22Rv1 (cell line): ENCODE measurements around the gene FAM163B.
"Not testable (repeated sequence)": the region's sequence is repeated elsewhere in the genome, so short reads cannot be mapped to it uniquely, and the experiment has no call there.

Experiments
- H3K27ac ChIP-seq: fragments of 450-650 bp; 2 replicates; pipeline ENCODE4 v1.5.1; 2017
- ZFX ChIP-seq: fragments of 450-650 bp; IDR thresholded peaks from 2 replicates; pipeline ENCODE4 v1.6.1; 2017; ENCODE audit warnings: antibody characterized with exemption, borderline replicate concordance
- TF ChIP-seq, protein P1 (sequence below): fragments of 450-650 bp; IDR thresholded peaks from 2 replicates; pipeline ENCODE4 v1.5.1; 2017; ENCODE audit warnings: mild to moderate bottlenecking

The FAM163B gene

DNA sequence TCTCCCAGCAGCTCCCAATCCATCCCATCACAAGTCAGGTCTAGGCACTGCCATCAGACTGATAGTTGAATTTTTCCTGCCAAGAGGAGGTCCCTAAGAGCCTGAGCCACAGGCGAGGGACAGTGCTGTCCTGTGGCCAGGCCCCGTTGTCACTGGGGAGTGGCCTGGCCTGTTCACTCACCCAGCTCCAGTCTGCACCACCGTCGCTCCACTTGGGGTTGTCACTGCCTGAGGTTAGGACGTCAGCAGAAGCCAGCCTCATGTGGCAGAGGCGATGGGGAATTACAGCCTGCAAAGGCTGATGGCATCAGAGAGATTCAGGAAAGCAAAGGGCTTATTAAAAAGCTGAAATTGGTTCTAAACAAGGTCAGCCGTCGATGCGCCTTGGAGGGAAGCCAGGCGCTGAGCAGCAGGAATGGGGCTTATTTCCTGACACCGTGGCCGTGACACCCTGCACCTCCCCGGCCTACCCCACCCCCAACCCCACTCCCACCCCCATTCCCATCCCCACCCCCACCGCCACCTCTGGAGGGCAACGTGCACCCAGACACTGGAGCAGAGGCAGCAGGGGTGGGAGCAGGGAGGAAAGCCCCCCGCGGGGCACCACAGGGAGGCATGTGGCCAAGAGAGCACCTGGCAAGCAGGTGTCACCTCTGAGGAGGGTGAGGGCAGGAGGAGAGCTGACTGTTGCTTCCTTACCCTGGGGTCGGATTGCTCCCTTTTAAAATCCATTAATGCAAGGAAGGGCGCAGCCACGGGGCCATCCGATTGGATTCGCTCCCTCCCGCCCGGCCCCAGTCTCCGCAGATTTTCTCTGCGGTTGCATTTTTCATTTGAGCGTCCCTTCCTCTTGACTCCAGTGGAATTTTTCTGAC, 23.9 kb upstream of the FAM163B start:
- no peak overlapping the region for H3K27ac ChIP-seq
- no peak for TF ChIP-seq ZFX
- TF ChIP-seq, protein P1, sequence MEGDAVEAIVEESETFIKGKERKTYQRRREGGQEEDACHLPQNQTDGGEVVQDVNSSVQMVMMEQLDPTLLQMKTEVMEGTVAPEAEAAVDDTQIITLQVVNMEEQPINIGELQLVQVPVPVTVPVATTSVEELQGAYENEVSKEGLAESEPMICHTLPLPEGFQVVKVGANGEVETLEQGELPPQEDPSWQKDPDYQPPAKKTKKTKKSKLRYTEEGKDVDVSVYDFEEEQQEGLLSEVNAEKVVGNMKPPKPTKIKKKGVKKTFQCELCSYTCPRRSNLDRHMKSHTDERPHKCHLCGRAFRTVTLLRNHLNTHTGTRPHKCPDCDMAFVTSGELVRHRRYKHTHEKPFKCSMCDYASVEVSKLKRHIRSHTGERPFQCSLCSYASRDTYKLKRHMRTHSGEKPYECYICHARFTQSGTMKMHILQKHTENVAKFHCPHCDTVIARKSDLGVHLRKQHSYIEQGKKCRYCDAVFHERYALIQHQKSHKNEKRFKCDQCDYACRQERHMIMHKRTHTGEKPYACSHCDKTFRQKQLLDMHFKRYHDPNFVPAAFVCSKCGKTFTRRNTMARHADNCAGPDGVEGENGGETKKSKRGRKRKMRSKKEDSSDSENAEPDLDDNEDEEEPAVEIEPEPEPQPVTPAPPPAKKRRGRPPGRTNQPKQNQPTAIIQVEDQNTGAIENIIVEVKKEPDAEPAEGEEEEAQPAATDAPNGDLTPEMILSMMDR: no peak

DNA sequence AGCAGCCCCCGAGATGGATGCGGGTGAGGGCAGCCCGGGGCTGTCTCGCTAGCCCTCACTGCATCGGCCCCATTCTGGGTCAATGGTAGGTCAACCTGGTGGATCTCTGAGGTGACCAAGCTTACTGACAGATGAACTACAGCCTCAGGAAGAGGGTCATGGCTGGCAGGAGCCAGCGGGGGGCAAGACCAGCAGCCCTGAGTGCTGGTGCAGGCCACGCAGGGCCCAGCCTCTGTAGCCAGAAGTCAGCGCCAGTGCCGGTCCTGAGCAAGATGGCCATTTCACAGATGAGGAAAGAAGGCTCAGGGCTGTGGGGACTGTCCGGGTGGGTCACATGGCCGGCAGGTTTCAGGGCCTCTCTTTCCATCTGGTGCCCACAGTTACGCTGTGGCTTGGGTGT, 21.9 kb upstream of the FAM163B start:
- no peak overlapping the region for H3K27ac ChIP-seq
- TF ChIP-seq, protein P1: no peak
- no peak for TF ChIP-seq ZFX

DNA sequence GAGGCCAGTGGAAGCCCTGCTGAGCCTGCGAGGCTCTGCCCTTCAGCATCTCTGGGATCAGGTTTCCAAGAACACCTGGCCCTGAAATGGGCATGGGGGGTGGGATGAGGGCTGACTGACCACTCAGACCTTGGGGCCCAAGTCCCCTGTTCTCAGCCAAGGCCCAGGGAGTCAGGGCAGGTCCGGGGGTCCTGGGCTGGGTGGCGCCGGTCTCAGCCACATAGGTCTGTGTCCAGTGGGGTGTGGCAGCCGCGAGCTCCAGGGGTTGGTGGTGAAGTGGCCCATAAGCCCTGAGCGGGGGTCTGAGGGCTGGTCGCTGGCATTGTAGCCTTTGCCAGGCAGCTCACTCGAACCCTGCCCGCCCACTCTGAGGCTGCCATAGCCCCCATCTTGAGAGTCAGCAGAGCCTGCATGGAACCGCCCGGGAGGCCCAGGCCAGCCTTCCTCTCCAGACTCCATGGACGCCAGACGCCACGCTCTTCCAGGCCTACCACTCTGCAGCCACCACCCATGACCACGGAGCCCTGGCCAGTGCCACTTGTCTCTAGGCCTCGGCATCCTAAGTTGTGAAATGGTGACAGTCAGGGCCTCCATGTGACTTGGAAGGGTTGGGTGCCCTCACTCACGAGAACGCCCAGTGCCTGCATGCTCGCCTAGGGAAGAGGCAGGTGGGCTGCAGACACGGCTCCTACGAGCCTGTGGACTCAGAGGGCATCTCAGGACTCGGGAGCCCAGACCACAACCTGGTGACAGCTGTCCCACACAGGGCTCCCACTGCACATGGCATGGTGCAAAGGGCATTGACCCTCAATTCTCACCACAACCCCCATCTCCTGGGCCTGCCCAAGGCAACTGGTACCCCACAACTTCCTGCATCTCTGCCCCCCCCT, 20.3 kb upstream of the FAM163B start:
- TF ChIP-seq, protein P1: no peak
- TF ChIP-seq ZFX: no peak
- H3K27ac ChIP-seq: no peak overlapping the region

DNA sequence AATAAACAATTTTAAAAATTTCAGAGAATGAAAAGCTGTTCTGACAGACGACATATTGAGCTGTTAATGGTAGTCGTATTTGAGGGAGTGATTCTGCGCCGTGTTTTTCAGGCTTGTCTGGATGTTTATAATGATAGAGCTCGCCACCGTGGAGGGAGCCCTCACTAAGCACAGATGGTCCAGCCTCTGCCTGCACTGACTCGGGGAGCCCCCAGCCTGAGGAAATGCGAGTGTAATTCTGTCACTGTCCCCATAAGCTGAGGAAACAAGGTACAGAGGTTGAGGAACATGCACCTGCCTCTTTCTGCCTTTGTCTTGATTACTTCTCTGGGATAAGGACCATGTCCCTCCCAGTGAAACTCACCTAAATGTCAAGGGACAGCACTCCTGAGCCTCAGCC, 19.6 kb upstream of the FAM163B start:
- no peak overlapping the region for H3K27ac ChIP-seq

DNA sequence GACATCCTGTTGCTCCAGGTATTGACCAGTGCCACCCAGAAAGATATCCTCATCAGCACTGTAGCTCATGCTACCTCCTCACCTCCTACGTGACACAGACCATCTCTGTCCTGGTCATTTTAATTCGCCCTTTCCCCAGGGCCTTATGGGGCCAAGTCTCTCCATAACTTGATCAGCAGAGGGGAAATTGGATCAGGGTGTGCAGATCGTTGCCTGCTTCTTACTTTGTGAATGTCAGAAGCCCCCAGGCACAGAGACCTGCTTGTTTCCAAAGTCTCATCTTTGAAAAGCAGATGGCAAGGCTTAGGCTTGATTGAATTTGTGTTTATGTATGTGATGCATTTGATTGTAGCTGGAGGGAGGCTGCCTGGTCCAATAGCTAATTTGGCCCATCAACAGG, 18.2 kb upstream of the FAM163B start:
- no peak for TF ChIP-seq ZFX
- TF ChIP-seq, protein P1: no peak

More for the DNA sequence above, 19.6 kb upstream of the FAM163B start:
- TF ChIP-seq, protein P1: no peak
- TF ChIP-seq ZFX: no peak

DNA sequence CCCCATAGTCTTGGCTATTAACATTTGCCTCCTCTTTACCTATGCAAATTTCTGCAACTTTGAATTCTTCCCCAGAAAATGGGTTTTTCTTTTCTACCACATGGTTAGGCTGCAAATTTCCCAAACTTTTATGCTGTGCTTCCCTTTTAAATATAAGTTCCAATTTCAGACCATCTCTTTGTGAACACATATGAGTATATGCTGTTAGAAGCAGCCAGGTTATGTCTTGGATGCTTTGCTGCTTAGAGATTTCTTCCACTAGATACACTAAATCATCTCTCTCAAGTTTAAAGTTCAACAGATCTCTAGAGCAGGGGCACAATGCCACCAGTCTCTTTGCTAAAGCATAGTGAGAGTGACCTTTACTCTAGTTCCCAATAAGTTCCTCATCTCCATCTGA, 16.8 kb upstream of the FAM163B start:
- H3K27ac ChIP-seq: not testable (repeated sequence)

More for the DNA sequence above, 18.2 kb upstream of the FAM163B start:
- H3K27ac ChIP-seq: no peak overlapping the region

DNA sequence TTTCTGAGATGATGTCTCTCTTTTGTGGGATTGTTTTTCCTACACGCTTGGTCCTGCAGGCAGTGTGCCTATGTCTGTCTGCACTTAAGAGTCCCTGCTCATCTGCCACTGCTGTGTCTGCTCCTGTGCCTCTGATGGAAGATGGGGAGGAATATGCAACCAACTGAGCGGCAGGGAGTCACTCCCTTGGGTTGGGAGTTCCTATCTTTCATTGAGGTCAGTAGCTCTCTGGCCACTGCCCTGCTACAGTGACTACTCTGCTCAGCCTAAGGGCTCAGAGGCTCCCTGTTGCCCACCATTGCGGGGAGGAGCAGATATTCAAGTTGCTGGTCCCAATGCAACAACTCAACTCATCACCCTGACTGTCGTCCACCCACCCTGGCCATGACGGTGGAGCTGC, 13.4 kb upstream of the FAM163B start:
- TF ChIP-seq ZFX: no peak
- TF ChIP-seq, protein P1: no peak
- H3K27ac ChIP-seq: no peak overlapping the region
